IPS-NIHi7 (cell line): Measurements from ENCODE around the gene CWF19L1.
"Not testable (repeated sequence)": the region's sequence is repeated elsewhere in the genome, so short reads cannot be mapped to it uniquely, and the experiment has no call there.

ENCODE experiments used
- DNase-seq: peaks from one replicate; pipeline ENCODE4 v3.0.0; 2012; ENCODE audit warnings: mixed read lengths; ENCODE audit errors: extremely low spot score

The CWF19L1 gene

GRCh38 chr10:100267239-100268104 lies at the start of gene CWF19L1:
TSS of gene CWF19L1 (minus strand) at chr10:100267638. CDS start at chr10:100267593, 45 bp downstream.
- peak; percentile 90 for DNase-seq

GRCh38 chr10:100315615-100316014 lies 48.2 kb upstream of the CWF19L1 start:
- peak; percentile 31 for DNase-seq

- DNase-seq: no peak
Observed at GRCh38 chr10:100311298-100311697, 43.9 kb upstream of the CWF19L1 start.

- no peak for DNase-seq
Observed at GRCh38 chr10:100307684-100308083, 40.2 kb upstream of the CWF19L1 start.

- DNase-seq: no peak
Observed at GRCh38 chr10:100306861-100307260, 39.4 kb upstream of the CWF19L1 start.

- no peak for DNase-seq
Observed at GRCh38 chr10:100304414-100304813, 37.0 kb upstream of the CWF19L1 start.

- peak; percentile 60 for DNase-seq
Observed at GRCh38 chr10:100303724-100304319, 36.4 kb upstream of the CWF19L1 start.

GRCh38 chr10:100301123-100301522 lies 33.7 kb upstream of the CWF19L1 start:
- not testable (repeated sequence) for DNase-seq

GRCh38 chr10:100297242-100297641 lies 29.8 kb upstream of the CWF19L1 start:
- no peak for DNase-seq

- no peak for DNase-seq
Observed at GRCh38 chr10:100293066-100293465, 25.6 kb upstream of the CWF19L1 start.

GRCh38 chr10:100292300-100292699 lies 24.9 kb upstream of the CWF19L1 start:
- not testable (repeated sequence) for DNase-seq

- no peak for DNase-seq
Observed at GRCh38 chr10:100291356-100291755, 23.9 kb upstream of the CWF19L1 start.

- DNase-seq: no peak
Observed at GRCh38 chr10:100289641-100290040, 22.2 kb upstream of the CWF19L1 start.

GRCh38 chr10:100288196-100288595 lies 20.8 kb upstream of the CWF19L1 start:
- DNase-seq: no peak

GRCh38 chr10:100287756-100288155 lies 20.3 kb upstream of the CWF19L1 start:
- no peak for DNase-seq

GRCh38 chr10:100286051-100287033 lies 18.9 kb upstream of the CWF19L1 start, which contains the start of gene BLOC1S2:
TSS of gene BLOC1S2 (minus strand) at chr10:100286680. CDS start at chr10:100286659, 21 bp downstream.
- DNase-seq: peak; percentile 99

- not testable (repeated sequence) for DNase-seq
Observed at GRCh38 chr10:100285326-100285725, 17.9 kb upstream of the CWF19L1 start.

GRCh38 chr10:100282907-100283306 lies 15.5 kb upstream of the CWF19L1 start:
- no peak for DNase-seq

- not testable (repeated sequence) for DNase-seq
Observed at GRCh38 chr10:100276971-100277370, 9.5 kb upstream of the CWF19L1 start.

GRCh38 chr10:100265821-100266485 lies 1.5 kb downstream of the CWF19L1 start:
- no peak for DNase-seq

GRCh38 chr10:100254191-100254590 lies 13.2 kb downstream of the CWF19L1 start:
- DNase-seq: no peak
